ENCODE results near the gene JDP2.

Gene JDP2

GRCh38 chr14:75492832-75493591 lies 65.2 kb downstream of the JDP2 start:
- Histone ChIP-seq H3K4me3 (ENCODE audit: low read depth, low read length) (no peak overlapping the region), H3K4me1 (ENCODE audit: control insufficient read depth, insufficient read depth, low read length) (peaks cover 11% of the 10 kb centered on the region), H3K36me3 (ENCODE audit: control insufficient read depth in 2 of 2, insufficient read depth in 1 of 2, low read length in 2 of 2) (no peaks in the 10 kb centered on the region), H3K27ac (ENCODE audit: extremely low read depth, low read depth, low read length) (no peak overlapping the region), H3K9me3 (ENCODE audit: control insufficient read depth, insufficient read depth, low read depth, low read length) (no peaks in the 10 kb centered on the region)
- ChIA-PET CTCF (interaction anchor here (1.7 to 8.0 kb wide), 2 partner anchors 68 to 186 kb away, joined by 4 to 101 read pairs; no protein-coding TSS in a partner anchor), POLR2A (no interaction called here)
- TF ChIP-seq ZNF548 (tag by site-specific recombination; IDR thresholded peaks at IDR 0.05) (no peak), ZNF626 (tag by site-specific recombination; IDR thresholded peaks at IDR 0.05) (no peak), ZNF366 (tag by site-specific recombination; conservative IDR thresholded peaks at IDR 0.05) (no peak), ZNF157 (tag by site-specific recombination; IDR thresholded peaks at IDR 0.05) (no peak), ZNF391 (tag by site-specific recombination; IDR thresholded peaks at IDR 0.05; ENCODE audit: borderline replicate concordance, low read depth) (no peak), ZNF26 (tag by site-specific recombination; IDR thresholded peaks at IDR 0.05) (no peak), ZIC2 (tag by site-specific recombination; IDR thresholded peaks at IDR 0.05) (no peak), ZNF658 (tag by site-specific recombination; IDR thresholded peaks at IDR 0.05) (no peak), ZBTB17 (tag by site-specific recombination; IDR thresholded peaks at IDR 0.05) (no peak), ZFP37 (tag by site-specific recombination; IDR thresholded peaks at IDR 0.05) (no peak), ZNF692 (tag by site-specific recombination; IDR thresholded peaks at IDR 0.05) (no peak), WT1 (tag by site-specific recombination; IDR thresholded peaks at IDR 0.05) (no peak), ZNF776 (tag by site-specific recombination; IDR thresholded peaks at IDR 0.05; ENCODE audit: borderline replicate concordance) (no peak), ZNF473 (tag by site-specific recombination; IDR thresholded peaks at IDR 0.05) (no peak), ZNF645 (tag by site-specific recombination; IDR thresholded peaks at IDR 0.05) (no peak), ZNF514 (tag by site-specific recombination; IDR thresholded peaks at IDR 0.05) (no peak), ZNF704 (tag by site-specific recombination; IDR thresholded peaks at IDR 0.05) (no peak), ZNF24 (tag by site-specific recombination; IDR thresholded peaks at IDR 0.05) (no peak)

GRCh38 chr14:75493592-75494087 lies 65.8 kb downstream of the JDP2 start:
- ChIA-PET POLR2A (no interaction called here), CTCF (interaction anchor here (1.7 to 8.0 kb wide), 2 partner anchors 67 to 186 kb away, joined by 4 to 101 read pairs; no protein-coding TSS in a partner anchor)
- no peaks in the 10 kb centered on the region for H3K36me3 ChIP-seq (ENCODE audit: control insufficient read depth in 2 of 2, insufficient read depth in 1 of 2, low read length in 2 of 2)
- no peaks in the 10 kb centered on the region for H3K9me3 ChIP-seq (ENCODE audit: control insufficient read depth, insufficient read depth, low read depth, low read length)
- H3K4me3 ChIP-seq (ENCODE audit: low read depth, low read length): no peak overlapping the region
- peaks cover 11% of the 10 kb centered on the region for H3K4me1 ChIP-seq (ENCODE audit: control insufficient read depth, insufficient read depth, low read length)
- no peak overlapping the region for H3K27ac ChIP-seq (ENCODE audit: extremely low read depth, low read depth, low read length)
- TF ChIP-seq ZNF354C (tag by site-specific recombination; IDR thresholded peaks at IDR 0.05; ENCODE audit: borderline replicate concordance, low read depth) (no peak), HOXD13 (CRISPR knock-in tag; IDR thresholded peaks at IDR 0.05; ENCODE audit: borderline replicate concordance) (no peak), ZNF311 (tag by site-specific recombination; IDR thresholded peaks at IDR 0.05; ENCODE audit: borderline replicate concordance) (no peak), GLIS1 (tag by site-specific recombination; IDR thresholded peaks at IDR 0.05) (no peak), ZNF791 (tag by site-specific recombination; IDR thresholded peaks at IDR 0.05) (no peak), ZNF596 (tag by site-specific recombination; IDR thresholded peaks at IDR 0.05) (no peak), BCL6B (tag by site-specific recombination; IDR thresholded peaks at IDR 0.05) (no peak), ZBTB21 (tag by site-specific recombination; IDR thresholded peaks at IDR 0.05) (no peak), ZNF843 (tag by site-specific recombination; IDR thresholded peaks at IDR 0.05) (no peak), ZNF202 (tag by site-specific recombination; IDR thresholded peaks at IDR 0.05; ENCODE audit: borderline replicate concordance) (no peak), PRDM1 (tag by site-specific recombination; IDR thresholded peaks at IDR 0.05) (no peak), ZNF114 (tag by site-specific recombination; IDR thresholded peaks at IDR 0.05) (no peak)

Measured in HEK293 (cell line).